CD8-positive, alpha-beta memory T cell (primary cell): ENCODE measurements around the gene ZIC1. TPM values are rescaled to one million over a fixed set of nuclear protein-coding genes. Genes with fewer than 3 reads are reported as not detected.

Source experiments
- CTCF ChIA-PET: fragments of 350-600 bp; sonication (Branson Sonifier 250); formaldehyde crosslinking; loops from one replicate; lab custom pipeline; 2021; ENCODE audit warnings: antibody characterized with exemption; lab: Charles Lee
- POLR2A ChIA-PET: fragments of 350-600 bp; sonication (Branson Sonifier 250); formaldehyde crosslinking; loops from one replicate; lab custom pipeline; 2021; ENCODE audit warnings: antibody characterized with exemption; lab: Charles Lee
- DNase-seq, 5 donors: peaks; one replicate each; pipeline versions ENCODE4 v3.0.0 to v3.0.0-alpha.2; 2020 to 2022; ENCODE audit warnings: mixed read lengths in 1 of 5
- H3K27ac ChIP-seq: one replicate; pipeline ENCODE4 v1.7.0; 2013; ENCODE audit warnings: low read depth, mild to moderate bottlenecking, low read length, moderate library complexity
- H3K27me3 ChIP-seq: 2 replicates; pipeline ENCODE4 v1.7.0; 2013; ENCODE audit warnings: low read length, mild to moderate bottlenecking; ENCODE audit not compliant: insufficient read depth, poor library complexity, severe bottlenecking
- H3K36me3 ChIP-seq: 2 replicates; pipeline ENCODE4 v1.7.0; 2013; ENCODE audit warnings: mild to moderate bottlenecking, low read length, moderate library complexity; ENCODE audit not compliant: insufficient read depth
- H3K4me1 ChIP-seq: 2 replicates; pipeline ENCODE4 v1.7.0; 2013; ENCODE audit warnings: mild to moderate bottlenecking, low read length, moderate library complexity; ENCODE audit not compliant: insufficient read depth
- H3K4me3 ChIP-seq: 2 replicates; pipeline ENCODE4 v1.7.0; 2013; ENCODE audit warnings: mild to moderate bottlenecking, low read length
- H3K9me3 ChIP-seq: 2 replicates; pipeline ENCODE4 v1.7.0; 2013; ENCODE audit warnings: mild to moderate bottlenecking, low read length
- H3K27ac Mint-ChIP-seq, 8 donors: one replicate each; pipeline ENCODE4 v1.8.0; 2020 to 2021; ENCODE audit warnings: mixed read lengths in 8 of 8, mild to moderate bottlenecking in 6 of 8, inconsistent platforms in 3 of 8, moderate library complexity in 3 of 8
- H3K27me3 Mint-ChIP-seq, 2 donors: one replicate each; pipeline ENCODE4 v1.8.0; 2020 to 2021; ENCODE audit warnings: mixed read lengths in 2 of 2, mild to moderate bottlenecking in 1 of 2, moderate library complexity in 1 of 2
- H3K36me3 Mint-ChIP-seq, 3 donors: one replicate each; pipeline ENCODE4 v1.8.0; 2020 to 2021; ENCODE audit warnings: mixed read lengths in 3 of 3, inconsistent platforms in 1 of 3, mild to moderate bottlenecking in 1 of 3
- H3K4me1 Mint-ChIP-seq, 3 donors: one replicate each; pipeline ENCODE4 v1.8.0; 2020 to 2021; ENCODE audit warnings: mixed read lengths in 3 of 3, inconsistent platforms in 1 of 3, mild to moderate bottlenecking in 1 of 3
- H3K4me3 Mint-ChIP-seq, 7 donors: one replicate each; pipeline ENCODE4 v1.8.0; 2020 to 2021; ENCODE audit warnings: mixed read lengths in 7 of 7, mild to moderate bottlenecking in 6 of 7, moderate library complexity in 4 of 7, inconsistent platforms in 2 of 7
- H3K9me3 Mint-ChIP-seq, 5 donors: one replicate each; pipeline ENCODE4 v1.8.0; 2020 to 2022; ENCODE audit warnings: mixed read lengths in 5 of 5, mild to moderate bottlenecking in 3 of 5, moderate library complexity in 2 of 5, inconsistent platforms in 1 of 5
- polyA plus RNA-seq: library from polyadenylated mRNA; unstranded; fragments of 300-500 nt; fragmentation: Illumina TruSeq; gene quantifications from one replicate; pipeline ENCODE4 v1.2.3, GENCODE V29; 2021
- total RNA-seq, 2 experiments: library from RNA; stranded (reverse); gene quantifications; one replicate each; pipeline ENCODE4 v1.2.3, GENCODE V29; 2021

The ZIC1 gene
- total and polyA plus RNA-seq, 3 experiments from 2014 or later = not detected

- Histone ChIP-seq H3K9me3 (no peaks in the 10 kb centered on the region), H3K27ac (no peak overlapping the region), H3K36me3 (no peaks in the 10 kb centered on the region), H3K4me3 (no peak overlapping the region), H3K27me3 (peaks cover 28% of the 10 kb centered on the region), H3K4me1 (no peaks in the 10 kb centered on the region)
- Mint-ChIP-seq H3K27ac (no peak overlapping the region), H3K4me3 (no peak overlapping the region), H3K27me3 (peaks cover 45 to 88% of the 10 kb centered on the region in 2 donors), H3K36me3 (no peaks in the 10 kb centered on the region), H3K9me3 (peaks cover 0 to 36% (median 29%) of the 10 kb centered on the region in 5 donors), H3K4me1 (no peaks in the 10 kb centered on the region)
- ChIA-PET CTCF (no interaction called here), POLR2A (no interaction called here)
- no peak for DNase-seq
Measured at GRCh38 chr3:147372525-147373027, 36.6 kb upstream of the ZIC1 start.

- no peaks in the 10 kb centered on the region for H3K9me3 ChIP-seq
- H3K4me3 ChIP-seq = no peak overlapping the region
- no peak for DNase-seq
- H3K4me1 ChIP-seq = no peaks in the 10 kb centered on the region
- POLR2A ChIA-PET = no interaction called here
- Mint-ChIP-seq H3K4me1 (no peaks in the 10 kb centered on the region), H3K27ac (no peak overlapping the region), H3K4me3 (no peak overlapping the region), H3K27me3 (peaks cover 48 to 90% of the 10 kb centered on the region in 2 donors), H3K36me3 (no peaks in the 10 kb centered on the region), H3K9me3 (peaks cover 0 to 39% (median 29%) of the 10 kb centered on the region in 5 donors)
- no peak overlapping the region for H3K27ac ChIP-seq
- CTCF ChIA-PET = no interaction called here
- no peaks in the 10 kb centered on the region for H3K36me3 ChIP-seq
- peaks cover 22% of the 10 kb centered on the region for H3K27me3 ChIP-seq
Measured at GRCh38 chr3:147373301-147373700, 35.9 kb upstream of the ZIC1 start.

- Histone ChIP-seq H3K27me3 (peaks cover 6% of the 10 kb centered on the region), H3K36me3 (no peaks in the 10 kb centered on the region), H3K4me3 (no peak overlapping the region), H3K9me3 (no peaks in the 10 kb centered on the region), H3K27ac (no peak overlapping the region), H3K4me1 (no peaks in the 10 kb centered on the region)
- H3K36me3 Mint-ChIP-seq = no peaks in the 10 kb centered on the region
- ChIA-PET POLR2A (no interaction called here), CTCF (no interaction called here)
- no peak for DNase-seq
- H3K9me3 Mint-ChIP-seq = peaks cover 0 to 34% (median 16%) of the 10 kb centered on the region in 5 donors
- peaks cover 43 to 86% of the 10 kb centered on the region in 2 donors for H3K27me3 Mint-ChIP-seq
- no peak overlapping the region for H3K4me3 Mint-ChIP-seq
- no peaks in the 10 kb centered on the region for H3K4me1 Mint-ChIP-seq
- H3K27ac Mint-ChIP-seq = no peak overlapping the region
Measured at GRCh38 chr3:147377412-147378367, 31.5 kb upstream of the ZIC1 start.

DNA sequence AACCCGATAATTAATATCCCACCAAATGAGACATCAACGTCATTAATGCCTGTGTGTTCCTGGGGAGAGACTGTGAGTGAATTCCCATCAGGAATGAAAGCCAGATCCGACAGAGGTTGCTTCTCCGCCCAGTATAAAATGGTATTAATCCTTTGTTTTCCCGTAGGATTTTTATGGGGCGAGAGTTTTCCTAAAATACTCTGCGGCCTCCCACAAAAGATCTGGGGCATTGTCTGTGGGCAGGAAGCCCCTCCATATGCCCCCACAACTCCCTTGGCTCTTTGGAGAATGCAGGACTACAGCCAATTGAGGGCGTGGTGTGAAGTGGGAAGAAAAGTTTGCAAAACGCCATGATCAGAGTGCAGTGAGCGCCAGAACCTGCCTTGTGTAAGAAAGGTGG lies 29.5 kb upstream of the ZIC1 start:
- H3K9me3 ChIP-seq = no peaks in the 10 kb centered on the region
- Mint-ChIP-seq H3K27me3 (peaks cover 48 to 83% of the 10 kb centered on the region in 2 donors), H3K9me3 (peaks cover 0 to 29% (median 16%) of the 10 kb centered on the region in 5 donors), H3K27ac (no peak overlapping the region), H3K4me3 (no peak overlapping the region), H3K4me1 (no peaks in the 10 kb centered on the region), H3K36me3 (no peaks in the 10 kb centered on the region)
- POLR2A ChIA-PET = no interaction called here
- no peak overlapping the region for H3K27ac ChIP-seq
- no peaks in the 10 kb centered on the region for H3K4me1 ChIP-seq
- CTCF ChIA-PET = no interaction called here
- H3K27me3 ChIP-seq = peaks cover 6% of the 10 kb centered on the region
- no peaks in the 10 kb centered on the region for H3K36me3 ChIP-seq
- no peak for DNase-seq
- no peak overlapping the region for H3K4me3 ChIP-seq

DNA sequence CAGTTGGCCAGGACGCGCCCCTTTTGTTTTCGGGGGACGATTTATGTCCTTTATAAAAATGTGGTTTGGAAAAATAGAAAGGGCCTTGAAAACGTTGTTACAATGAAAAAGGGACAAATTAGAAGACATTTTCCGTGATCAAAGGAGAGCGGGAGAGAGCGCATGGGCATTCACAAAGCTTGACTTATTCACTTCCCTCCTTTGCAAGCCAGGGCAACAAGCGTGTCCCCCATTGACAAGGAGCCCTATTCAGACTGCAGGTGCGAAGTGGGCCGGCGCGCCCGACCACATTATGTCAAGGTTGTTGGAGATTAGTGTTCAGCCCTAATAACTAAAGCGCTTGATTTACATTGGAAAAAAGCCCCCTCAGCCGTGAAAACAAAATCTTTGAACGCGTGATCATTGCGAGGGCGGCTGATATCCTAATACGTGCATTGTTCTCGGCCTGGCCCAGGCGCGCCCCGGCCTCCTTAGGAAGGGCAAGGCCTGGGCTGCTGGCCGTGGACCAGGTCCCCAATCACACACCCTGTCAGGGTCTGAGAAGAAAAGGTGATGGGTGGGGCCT lies 28.7 kb upstream of the ZIC1 start:
- H3K4me1 ChIP-seq = no peaks in the 10 kb centered on the region
- no peak for DNase-seq
- no peak overlapping the region for H3K27ac Mint-ChIP-seq
- peaks cover 0 to 29% (median 19%) of the 10 kb centered on the region in 5 donors for H3K9me3 Mint-ChIP-seq
- ChIA-PET CTCF (no interaction called here), POLR2A (no interaction called here)
- no peaks in the 10 kb centered on the region for H3K9me3 ChIP-seq
- no peak overlapping the region for H3K4me3 ChIP-seq
- no peaks in the 10 kb centered on the region for H3K36me3 ChIP-seq
- H3K4me3 Mint-ChIP-seq = no peak overlapping the region
- no peaks in the 10 kb centered on the region for H3K36me3 Mint-ChIP-seq
- peaks cover 6% of the 10 kb centered on the region for H3K27me3 ChIP-seq
- H3K27me3 Mint-ChIP-seq = peaks cover 56 to 86% of the 10 kb centered on the region in 2 donors
- H3K4me1 Mint-ChIP-seq = no peaks in the 10 kb centered on the region
- H3K27ac ChIP-seq = no peak overlapping the region

- POLR2A ChIA-PET = no interaction called here
- Mint-ChIP-seq H3K36me3 (no peaks in the 10 kb centered on the region), H3K9me3 (peaks cover 0 to 33% (median 19%) of the 10 kb centered on the region in 5 donors), H3K27ac (no peak overlapping the region), H3K27me3 (peaks cover 60 to 89% of the 10 kb centered on the region in 2 donors), H3K4me1 (no peaks in the 10 kb centered on the region), H3K4me3 (no peak overlapping the region)
- no peaks in the 10 kb centered on the region for H3K9me3 ChIP-seq
- DNase-seq = no peak
- CTCF ChIA-PET = no interaction called here
- peaks cover 6% of the 10 kb centered on the region for H3K27me3 ChIP-seq
- no peak overlapping the region for H3K4me3 ChIP-seq
- no peak overlapping the region for H3K27ac ChIP-seq
- no peaks in the 10 kb centered on the region for H3K4me1 ChIP-seq
- no peaks in the 10 kb centered on the region for H3K36me3 ChIP-seq
Measured at GRCh38 chr3:147380977-147381376, 28.2 kb upstream of the ZIC1 start.

- H3K27ac ChIP-seq = no peak overlapping the region
- Mint-ChIP-seq H3K27me3 (peaks cover 64 to 91% of the 10 kb centered on the region in 2 donors), H3K27ac (no peak overlapping the region), H3K4me1 (no peaks in the 10 kb centered on the region), H3K4me3 (no peak overlapping the region), H3K36me3 (no peaks in the 10 kb centered on the region), H3K9me3 (peaks cover 0 to 33% (median 25%) of the 10 kb centered on the region in 5 donors)
- DNase-seq = no peak
- ChIA-PET CTCF (no interaction called here), POLR2A (no interaction called here)
- no peak overlapping the region for H3K4me3 ChIP-seq
- no peaks in the 10 kb centered on the region for H3K36me3 ChIP-seq
- peaks cover 6% of the 10 kb centered on the region for H3K27me3 ChIP-seq
- H3K4me1 ChIP-seq = no peaks in the 10 kb centered on the region
- H3K9me3 ChIP-seq = no peaks in the 10 kb centered on the region
Measured at GRCh38 chr3:147381596-147381995, 27.6 kb upstream of the ZIC1 start.

DNA sequence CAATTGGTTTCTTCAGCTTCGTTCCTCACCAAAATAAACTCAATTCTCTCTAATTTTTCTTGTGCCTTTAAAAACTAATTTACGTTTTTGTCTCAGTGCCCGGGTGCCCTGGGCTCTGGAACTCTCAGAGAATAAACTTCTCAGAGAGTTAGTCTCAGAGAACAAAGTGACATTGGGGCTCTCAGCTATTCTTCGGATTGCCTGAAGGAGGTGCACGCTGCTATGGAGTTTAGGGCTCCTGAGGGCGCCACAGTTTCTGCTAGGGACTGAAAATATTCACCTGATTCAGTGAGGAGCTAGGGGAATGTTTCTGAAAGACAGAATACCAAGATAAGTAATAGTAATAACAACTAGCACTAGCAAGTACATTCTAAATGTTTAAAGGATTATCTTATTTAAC lies 25.5 kb upstream of the ZIC1 start:
- ChIA-PET CTCF (no interaction called here), POLR2A (no interaction called here)
- Histone ChIP-seq H3K27ac (no peak overlapping the region), H3K36me3 (no peaks in the 10 kb centered on the region), H3K9me3 (no peaks in the 10 kb centered on the region), H3K27me3 (peaks cover 10% of the 10 kb centered on the region), H3K4me3 (no peak overlapping the region), H3K4me1 (no peaks in the 10 kb centered on the region)
- Mint-ChIP-seq H3K4me1 (no peaks in the 10 kb centered on the region), H3K36me3 (no peaks in the 10 kb centered on the region), H3K27ac (no peak overlapping the region), H3K4me3 (no peak overlapping the region), H3K9me3 (peaks cover 0 to 31% (median 25%) of the 10 kb centered on the region in 5 donors), H3K27me3 (peaks cover 65 to 91% of the 10 kb centered on the region in 2 donors)
- no peak for DNase-seq
